ENCODE measurements around the gene PRPF8. TPM values are rescaled to one million over a fixed set of nuclear protein-coding genes. Genes with fewer than 3 reads are reported as not detected.
A peak's percentile ranks its signal among the peaks of the same experiment; 100 is the strongest.

The PRPF8 gene
- total RNA-seq, 1 donor from 2014 or later, result 136 TPM

- Histone ChIP-seq H3K4me1 (peaks cover 41% of the 10 kb centered on the region), H3K27me3 (ENCODE audit: low read depth) (no peaks in the 10 kb centered on the region), H3K4me3 (no peak overlapping the region), H3K9me3 (replicated peaks) (no peaks in the 10 kb centered on the region), H3K36me3 (peaks cover 69% of the 10 kb centered on the region), H3K27ac (replicated peaks) (peak overlapping the region; percentile 100)
- no peak for DNase-seq
- intact Hi-C loops (cut with micrococcal nuclease), result no loop called here
- TF ChIP-seq, protein P1, sequence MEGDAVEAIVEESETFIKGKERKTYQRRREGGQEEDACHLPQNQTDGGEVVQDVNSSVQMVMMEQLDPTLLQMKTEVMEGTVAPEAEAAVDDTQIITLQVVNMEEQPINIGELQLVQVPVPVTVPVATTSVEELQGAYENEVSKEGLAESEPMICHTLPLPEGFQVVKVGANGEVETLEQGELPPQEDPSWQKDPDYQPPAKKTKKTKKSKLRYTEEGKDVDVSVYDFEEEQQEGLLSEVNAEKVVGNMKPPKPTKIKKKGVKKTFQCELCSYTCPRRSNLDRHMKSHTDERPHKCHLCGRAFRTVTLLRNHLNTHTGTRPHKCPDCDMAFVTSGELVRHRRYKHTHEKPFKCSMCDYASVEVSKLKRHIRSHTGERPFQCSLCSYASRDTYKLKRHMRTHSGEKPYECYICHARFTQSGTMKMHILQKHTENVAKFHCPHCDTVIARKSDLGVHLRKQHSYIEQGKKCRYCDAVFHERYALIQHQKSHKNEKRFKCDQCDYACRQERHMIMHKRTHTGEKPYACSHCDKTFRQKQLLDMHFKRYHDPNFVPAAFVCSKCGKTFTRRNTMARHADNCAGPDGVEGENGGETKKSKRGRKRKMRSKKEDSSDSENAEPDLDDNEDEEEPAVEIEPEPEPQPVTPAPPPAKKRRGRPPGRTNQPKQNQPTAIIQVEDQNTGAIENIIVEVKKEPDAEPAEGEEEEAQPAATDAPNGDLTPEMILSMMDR (IDR thresholded peaks at IDR 0.05; ENCODE audit: borderline replicate concordance), result no peak
Observed at GRCh38 chr17:1651559-1651844, 33.2 kb downstream of the PRPF8 start.

DNA sequence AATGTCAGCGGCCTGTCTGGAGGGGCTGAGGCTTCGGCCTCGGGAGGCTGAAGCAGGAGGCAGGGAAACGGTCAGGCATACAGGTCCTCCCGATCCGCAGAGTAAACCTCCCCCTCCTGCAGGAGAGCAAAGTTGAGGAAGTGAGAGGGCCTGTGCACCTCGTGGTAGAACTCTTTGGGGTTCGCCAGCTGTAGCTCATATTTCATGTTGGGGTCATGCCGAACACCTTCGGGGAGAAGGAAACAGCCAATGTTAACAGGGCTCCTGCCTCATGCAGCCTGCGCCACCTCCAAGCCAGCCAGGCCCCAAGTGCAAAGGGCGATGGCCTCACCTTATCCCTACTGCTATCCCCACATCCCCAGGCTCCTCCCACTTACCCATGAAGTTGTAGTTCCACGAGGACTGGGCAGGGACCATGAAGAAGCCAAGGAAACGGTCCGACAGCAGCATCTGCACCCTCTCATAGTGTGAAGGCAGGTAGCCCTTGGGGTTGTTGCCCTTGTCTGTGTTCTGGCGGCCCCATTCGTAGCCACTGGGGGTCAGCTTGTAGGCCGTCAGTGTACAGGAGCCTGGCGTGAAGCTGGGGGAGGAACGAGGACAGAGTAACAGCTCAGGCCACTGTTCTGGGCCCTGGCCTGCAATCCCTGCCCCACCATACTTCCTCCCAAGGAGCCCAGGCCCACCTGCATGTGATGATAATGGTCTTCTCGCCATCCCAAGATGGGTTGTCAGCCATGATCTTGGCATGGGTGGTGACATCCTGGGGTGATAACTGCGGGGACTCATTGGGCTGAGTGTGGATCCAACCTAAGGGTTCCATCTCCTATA lies 33.7 kb downstream of the PRPF8 start:
- DNase-seq, result no peak
- intact Hi-C loops (cut with micrococcal nuclease), result no loop called here
- H3K27ac ChIP-seq (replicated peaks), result peak overlapping the region; percentile 100
- TF ChIP-seq, protein P1 (IDR thresholded peaks at IDR 0.05; ENCODE audit: borderline replicate concordance), result no peak
- peaks cover 47% of the 10 kb centered on the region for H3K4me1 ChIP-seq
- H3K9me3 ChIP-seq (replicated peaks), result no peaks in the 10 kb centered on the region
- H3K4me3 ChIP-seq, result peak overlapping the region; percentile 95
- H3K36me3 ChIP-seq, result peaks cover 69% of the 10 kb centered on the region
- no peaks in the 10 kb centered on the region for H3K27me3 ChIP-seq (ENCODE audit: low read depth)

DNA sequence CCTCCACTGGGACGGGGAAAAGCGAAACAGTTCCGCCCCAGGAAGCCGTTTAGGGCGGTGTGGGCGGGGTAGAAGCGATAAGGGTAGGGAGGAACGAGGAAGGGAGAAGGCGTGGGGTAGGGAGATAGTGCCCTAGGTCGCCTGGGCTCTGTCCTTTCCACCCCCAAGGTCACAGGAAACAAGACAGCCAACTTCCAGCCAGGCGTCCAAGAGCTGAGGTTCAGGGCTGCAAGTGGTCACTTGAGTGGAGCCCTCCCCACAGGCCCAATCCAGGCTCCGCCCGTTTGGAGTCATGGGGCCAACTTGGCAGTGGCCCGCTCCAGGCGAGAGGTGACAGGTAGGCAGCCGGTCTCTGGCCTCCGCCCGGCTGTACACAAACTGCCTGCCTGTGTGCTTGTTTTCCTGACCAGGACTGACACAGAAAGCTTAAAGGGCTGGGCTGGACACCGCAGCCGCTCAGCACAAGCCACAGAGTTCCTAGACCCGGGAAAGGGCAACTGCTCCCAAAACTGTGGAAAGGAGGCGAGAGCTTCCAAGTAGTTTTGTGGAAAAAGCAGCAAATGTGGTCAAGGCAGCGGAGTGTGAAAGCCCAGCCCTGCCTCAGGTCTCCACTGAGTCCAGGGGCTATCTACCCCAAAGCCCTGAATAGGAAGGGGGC lies 34.7 kb downstream of the PRPF8 start, which contains the start of gene RILP:
Gene RILP, minus strand, starts transcription at position 23 of the 658 bp plus-strand sequence. CDS start 62 bp downstream, outside the sequence.
- intact Hi-C loops (cut with micrococcal nuclease), result no loop called here
- Histone ChIP-seq H3K4me1 (peaks cover 57% of the 10 kb centered on the region), H3K9me3 (replicated peaks) (no peaks in the 10 kb centered on the region), H3K4me3 (peak within 1 kb of the TSS; percentile 95), H3K27ac (replicated peaks) (peak within 1 kb of the TSS; percentile 100), H3K27me3 (ENCODE audit: low read depth) (no peaks in the 10 kb centered on the region), H3K36me3 (peaks cover 61% of the 10 kb centered on the region)
- DNase-seq, result peak; percentile 87
- TF ChIP-seq, protein P1 (IDR thresholded peaks at IDR 0.05; ENCODE audit: borderline replicate concordance), result no peak

GRCh38 chr17:1648963-1649843 lies 35.5 kb downstream of the PRPF8 start:
- Histone ChIP-seq H3K4me1 (peaks cover 64% of the 10 kb centered on the region), H3K27me3 (ENCODE audit: low read depth) (no peaks in the 10 kb centered on the region), H3K36me3 (peaks cover 54% of the 10 kb centered on the region), H3K4me3 (peak overlapping the region; percentile 95), H3K9me3 (replicated peaks) (no peaks in the 10 kb centered on the region), H3K27ac (replicated peaks) (peak overlapping the region; percentile 100)
- TF ChIP-seq, protein P1 (IDR thresholded peaks at IDR 0.05; ENCODE audit: borderline replicate concordance), result peak; percentile 91
- intact Hi-C loops (cut with micrococcal nuclease), result no loop called here
- peak; percentile 95 for DNase-seq

All from left ventricle myocardium inferior (tissue), 1 donor.